ENCODE data around the gene CASP8. TPM values are rescaled to one million over a fixed set of nuclear protein-coding genes. Genes with fewer than 3 reads are reported as not detected.
"Not testable (repeated sequence)": the region's sequence is repeated elsewhere in the genome, so short reads cannot be mapped to it uniquely, and the experiment has no call there.

CASP8 gene
- total and polyA plus RNA-seq, 9 donors: 5.5 to 11.5 (median 8.4) TPM

DNA sequence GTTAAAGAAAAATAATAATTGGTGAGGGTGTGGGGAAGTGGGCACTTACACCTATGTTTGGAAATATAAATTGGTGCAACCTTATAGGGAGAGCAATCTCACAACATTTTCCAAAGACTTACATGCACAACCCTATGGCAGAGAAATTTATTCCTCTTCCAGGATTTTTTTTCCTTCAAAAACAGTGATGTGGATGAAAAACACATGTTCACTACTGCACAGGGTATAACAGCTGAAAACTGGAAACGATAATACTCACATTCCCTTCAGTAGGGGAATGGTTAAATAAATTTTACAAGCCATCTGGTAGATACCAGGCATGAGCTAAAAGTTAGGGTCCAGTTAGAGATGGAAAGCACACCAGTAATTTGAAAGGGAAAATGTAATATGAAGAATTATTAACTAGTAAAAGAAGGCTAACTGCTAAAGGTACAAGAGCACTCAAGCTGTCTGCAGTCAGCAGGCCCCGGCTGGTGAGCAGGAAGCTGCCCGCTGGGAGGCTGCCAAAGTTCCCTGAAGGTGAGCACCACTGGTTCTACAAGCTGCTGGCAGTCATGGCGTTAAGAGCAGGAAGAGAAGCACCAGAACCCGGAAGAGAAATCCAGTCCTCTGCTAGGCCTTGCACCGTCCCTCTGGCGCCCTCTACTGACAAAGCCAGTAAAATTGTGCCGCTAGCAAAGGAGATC is 28.4 kb upstream of the CASP8 start:
- no peak overlapping the region for H3K4me3 ChIP-seq (ENCODE audit: low read length)
- DNase-seq: peak; percentile 91
- no peaks in the 10 kb centered on the region for H3K36me3 ChIP-seq (ENCODE audit: control insufficient read depth, insufficient read depth, low read length)
- no peaks in the 10 kb centered on the region for H3K9me3 ChIP-seq (replicated peaks; ENCODE audit: control insufficient read depth, low read depth, low read length)
- 7% methylated on average over 4 of the region's 8 CpGs for WGBS (ENCODE audit: insufficient coverage)
- no peaks in the 10 kb centered on the region for H3K27me3 ChIP-seq (ENCODE audit: control insufficient read depth, insufficient read depth, low read length)
- peak overlapping the region; percentile 75 for H3K27ac ChIP-seq (ENCODE audit: low read length)
- H3K4me1 ChIP-seq (ENCODE audit: control insufficient read depth, insufficient read depth, low read length): peaks cover 11% of the 10 kb centered on the region

DNA sequence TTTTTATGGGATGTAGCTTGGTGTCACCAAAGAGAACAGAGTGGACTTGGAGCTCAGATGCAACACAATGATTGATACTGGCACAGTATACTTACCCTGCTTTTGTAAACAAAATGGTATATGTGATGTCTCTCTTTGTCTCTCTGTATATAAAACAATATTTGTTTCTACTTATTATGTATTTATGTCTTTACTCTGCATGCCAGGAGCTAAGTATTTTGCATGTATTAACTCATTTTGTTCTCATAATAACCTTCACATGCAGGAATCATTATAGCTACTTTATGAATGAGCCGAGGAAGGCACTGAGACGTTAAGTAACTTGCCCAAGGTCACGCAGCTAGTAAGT is 27.9 kb upstream of the CASP8 start:
- Histone ChIP-seq H3K27ac (ENCODE audit: low read length) (no peak overlapping the region), H3K36me3 (ENCODE audit: control insufficient read depth, insufficient read depth, low read length) (no peaks in the 10 kb centered on the region), H3K9me3 (replicated peaks; ENCODE audit: control insufficient read depth, low read depth, low read length) (no peaks in the 10 kb centered on the region), H3K4me1 (ENCODE audit: control insufficient read depth, insufficient read depth, low read length) (peaks cover 11% of the 10 kb centered on the region), H3K27me3 (ENCODE audit: control insufficient read depth, insufficient read depth, low read length) (no peaks in the 10 kb centered on the region), H3K4me3 (ENCODE audit: low read length) (no peak overlapping the region)
- DNase-seq: no peak
- WGBS (ENCODE audit: insufficient coverage): 72% methylated on average over 3 of the region's 3 CpGs

- H3K4me3 ChIP-seq (ENCODE audit: low read length): no peak overlapping the region
- H3K36me3 ChIP-seq (ENCODE audit: control insufficient read depth, insufficient read depth, low read length): no peaks in the 10 kb centered on the region
- DNase-seq: peak; percentile 22
- peaks cover 11% of the 10 kb centered on the region for H3K4me1 ChIP-seq (ENCODE audit: control insufficient read depth, insufficient read depth, low read length)
- H3K27me3 ChIP-seq (ENCODE audit: control insufficient read depth, insufficient read depth, low read length): no peaks in the 10 kb centered on the region
- WGBS (ENCODE audit: insufficient coverage): 61% methylated on average over 7 of the region's 8 CpGs
- no peaks in the 10 kb centered on the region for H3K9me3 ChIP-seq (replicated peaks; ENCODE audit: control insufficient read depth, low read depth, low read length)
- no peak overlapping the region for H3K27ac ChIP-seq (ENCODE audit: low read length)
These were observed 27.0 kb upstream of the CASP8 start for GRCh38 chr2:201233192-201233811.

GRCh38 chr2:201233812-201234662 is 26.3 kb upstream of the CASP8 start:
- H3K27ac ChIP-seq (ENCODE audit: low read length): no peak overlapping the region
- no peak overlapping the region for H3K4me3 ChIP-seq (ENCODE audit: low read length)
- H3K27me3 ChIP-seq (ENCODE audit: control insufficient read depth, insufficient read depth, low read length): no peaks in the 10 kb centered on the region
- H3K9me3 ChIP-seq (replicated peaks; ENCODE audit: control insufficient read depth, low read depth, low read length): no peaks in the 10 kb centered on the region
- DNase-seq: no peak
- H3K36me3 ChIP-seq (ENCODE audit: control insufficient read depth, insufficient read depth, low read length): no peaks in the 10 kb centered on the region
- H3K4me1 ChIP-seq (ENCODE audit: control insufficient read depth, insufficient read depth, low read length): peaks cover 11% of the 10 kb centered on the region
- WGBS (ENCODE audit: insufficient coverage): 89% methylated on average over 14 of the region's 21 CpGs

GRCh38 chr2:201234663-201235135 is 25.6 kb upstream of the CASP8 start:
- no CpG with 5 or more reads among the region's 3 CpGs for WGBS (ENCODE audit: insufficient coverage)
- Histone ChIP-seq H3K36me3 (ENCODE audit: control insufficient read depth, insufficient read depth, low read length) (no peaks in the 10 kb centered on the region), H3K27me3 (ENCODE audit: control insufficient read depth, insufficient read depth, low read length) (no peaks in the 10 kb centered on the region), H3K4me1 (ENCODE audit: control insufficient read depth, insufficient read depth, low read length) (peaks cover 11% of the 10 kb centered on the region), H3K27ac (ENCODE audit: low read length) (no peak overlapping the region), H3K9me3 (replicated peaks; ENCODE audit: control insufficient read depth, low read depth, low read length) (no peaks in the 10 kb centered on the region), H3K4me3 (ENCODE audit: low read length) (no peak overlapping the region)
- DNase-seq: no peak

DNA sequence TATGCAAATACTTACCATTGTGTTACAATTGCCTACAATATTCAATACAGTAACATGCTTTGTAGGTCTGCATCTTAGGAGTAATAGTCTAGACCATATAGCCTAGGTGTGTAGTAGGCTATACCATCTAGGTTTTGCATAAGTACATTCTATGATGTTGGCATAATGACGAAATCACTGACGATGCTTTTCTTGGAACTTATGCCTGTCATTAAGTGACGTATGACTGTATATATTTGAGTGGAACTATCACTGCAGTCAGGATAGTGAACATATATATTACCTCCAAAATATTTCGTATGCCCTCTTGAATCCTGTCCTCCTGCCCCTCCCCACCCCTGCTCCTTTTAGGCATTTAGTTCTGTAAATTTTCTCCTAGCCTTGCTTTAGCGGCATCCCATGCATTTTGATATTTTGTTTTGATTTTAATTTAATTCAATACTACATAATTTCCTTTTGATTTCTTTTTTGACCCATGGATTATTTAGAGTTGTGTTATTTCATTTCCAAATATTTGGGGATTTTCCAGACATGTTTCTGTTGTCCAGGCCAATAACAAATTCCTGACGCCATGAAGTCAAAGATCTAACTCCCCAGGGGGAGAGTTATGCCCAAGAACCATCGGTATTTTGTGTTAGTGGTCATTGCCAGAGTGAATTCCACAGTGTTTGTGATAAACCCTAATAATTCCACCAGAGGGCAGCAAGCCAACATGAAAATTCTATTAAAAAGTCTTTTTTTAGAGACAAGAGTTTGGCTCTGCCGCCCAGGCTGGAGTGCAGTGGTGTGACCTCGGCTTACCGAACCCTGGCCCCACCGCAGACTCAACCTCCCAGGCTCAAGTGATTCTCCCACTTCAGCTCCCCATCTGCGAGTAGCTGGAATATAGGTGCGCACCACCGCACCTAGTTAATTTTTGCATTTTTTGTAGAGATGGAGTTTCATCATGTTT is 24.2 kb upstream of the CASP8 start:
- no peak overlapping the region for H3K27ac ChIP-seq (ENCODE audit: low read length)
- H3K27me3 ChIP-seq (ENCODE audit: control insufficient read depth, insufficient read depth, low read length): no peaks in the 10 kb centered on the region
- WGBS (ENCODE audit: insufficient coverage): 10% methylated on average over 4 of the region's 14 CpGs
- peaks cover 11% of the 10 kb centered on the region for H3K4me1 ChIP-seq (ENCODE audit: control insufficient read depth, insufficient read depth, low read length)
- H3K36me3 ChIP-seq (ENCODE audit: control insufficient read depth, insufficient read depth, low read length): no peaks in the 10 kb centered on the region
- no peak overlapping the region for H3K4me3 ChIP-seq (ENCODE audit: low read length)
- DNase-seq: peak; percentile 87
- no peaks in the 10 kb centered on the region for H3K9me3 ChIP-seq (replicated peaks; ENCODE audit: control insufficient read depth, low read depth, low read length)

DNA sequence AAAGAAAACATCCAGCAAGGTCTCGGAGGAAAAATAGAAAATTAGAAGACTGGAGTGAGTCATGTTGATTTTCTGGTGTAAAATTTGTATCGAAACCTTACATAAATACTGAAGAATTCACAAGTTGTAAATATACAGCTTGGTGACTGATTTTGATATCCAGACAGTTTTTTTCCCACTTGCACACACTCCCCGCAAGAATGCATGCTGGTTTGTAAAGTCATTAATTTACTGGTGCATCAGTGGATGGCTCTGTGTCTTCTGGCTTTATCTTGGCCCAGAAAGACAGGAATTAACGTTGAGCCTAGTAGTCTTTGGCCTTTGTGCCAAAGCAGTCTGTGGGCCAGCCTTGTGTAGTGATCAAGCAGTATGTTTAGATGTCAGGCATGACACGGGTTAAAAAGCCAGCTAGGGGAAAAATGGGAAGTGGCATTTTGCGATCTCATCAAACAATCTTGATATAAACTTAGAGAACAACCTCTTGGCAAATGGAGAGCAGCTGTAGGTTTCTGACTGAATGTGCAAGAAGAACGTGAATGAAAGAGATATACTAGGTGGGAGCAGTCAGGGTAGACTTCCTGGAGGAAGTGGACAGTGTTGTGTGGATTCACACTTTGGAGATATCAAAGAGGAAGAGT is 22.7 kb upstream of the CASP8 start:
- no peaks in the 10 kb centered on the region for H3K36me3 ChIP-seq (ENCODE audit: control insufficient read depth, insufficient read depth, low read length)
- 36% methylated on average over 2 of the region's 7 CpGs for WGBS (ENCODE audit: insufficient coverage)
- peaks cover 7% of the 10 kb centered on the region for H3K4me1 ChIP-seq (ENCODE audit: control insufficient read depth, insufficient read depth, low read length)
- H3K27me3 ChIP-seq (ENCODE audit: control insufficient read depth, insufficient read depth, low read length): no peaks in the 10 kb centered on the region
- peak; percentile 30 for DNase-seq
- H3K9me3 ChIP-seq (replicated peaks; ENCODE audit: control insufficient read depth, low read depth, low read length): no peaks in the 10 kb centered on the region
- no peak overlapping the region for H3K4me3 ChIP-seq (ENCODE audit: low read length)
- H3K27ac ChIP-seq (ENCODE audit: low read length): no peak overlapping the region

GRCh38 chr2:201239167-201239935 is 21.0 kb upstream of the CASP8 start:
- not testable (repeated sequence) for H3K27ac ChIP-seq (ENCODE audit: low read length); H3K4me1 ChIP-seq (ENCODE audit: control insufficient read depth, insufficient read depth, low read length); H3K9me3 ChIP-seq (replicated peaks; ENCODE audit: control insufficient read depth, low read depth, low read length); H3K36me3 ChIP-seq (ENCODE audit: control insufficient read depth, insufficient read depth, low read length); H3K27me3 ChIP-seq (ENCODE audit: control insufficient read depth, insufficient read depth, low read length); H3K4me3 ChIP-seq (ENCODE audit: low read length)
- DNase-seq: peak; percentile 54
- WGBS (ENCODE audit: insufficient coverage): 90% methylated on average over 11 of the region's 21 CpGs
